GM23338 (cell line): ENCODE measurements around the gene FLNC.

Experiments used
- CREB1 ChIP-seq: fragments of 250-450 bp; sonication (Bioruptor Pico); IDR thresholded peaks from 2 replicates; pipeline ENCODE4 v1.5.0; 2020; ENCODE audit warnings: low read depth, mild to moderate bottlenecking, moderate library complexity
- CTCF ChIP-seq, 2 experiments: fragments of 200-600 bp in 1 of 2; sonication (generic) in 1 of 2; conservative IDR thresholded peaks; 2 replicates each; pipeline versions ENCODE4 v1.5.1 to v1.6.1; 2016 to 2017; ENCODE audit warnings: antibody characterized with exemption in 2 of 2, low read depth in 2 of 2, mild to moderate bottlenecking in 2 of 2, moderate library complexity in 1 of 2
- EZH2 ChIP-seq: fragments of 200-600 bp; sonication (generic); IDR thresholded peaks from one replicate; pipeline ENCODE4 v1.8.0; 2017; ENCODE audit warnings: antibody characterized with exemption, mild to moderate bottlenecking, low read depth; ENCODE audit not compliant: unreplicated experiment
- EZH2phosphoT487 ChIP-seq: fragments of 200-600 bp; sonication (generic); IDR thresholded peaks from one replicate; pipeline ENCODE4 v1.8.1; 2018; ENCODE audit warnings: antibody characterized with exemption; ENCODE audit not compliant: unreplicated experiment
- JUNB ChIP-seq: IDR thresholded peaks from one replicate; pipeline ENCODE4 v1.6.1; 2016; ENCODE audit warnings: antibody characterized with exemption; ENCODE audit not compliant: unreplicated experiment
- POLR2AphosphoS5 ChIP-seq: IDR thresholded peaks from 2 replicates; pipeline ENCODE4 v1.6.1; 2016; ENCODE audit warnings: antibody characterized with exemption, low read depth
- REST ChIP-seq: IDR thresholded peaks from one replicate; pipeline ENCODE4 v1.6.1; 2018; ENCODE audit warnings: antibody characterized with exemption; ENCODE audit not compliant: unreplicated experiment
- STAT1 ChIP-seq: IDR thresholded peaks from one replicate; pipeline ENCODE4 v1.6.1; 2016; ENCODE audit warnings: antibody characterized with exemption; ENCODE audit not compliant: unreplicated experiment

- TF ChIP-seq REST (no peak), CTCF (conservative IDR thresholded peaks at IDR 0.05; ENCODE audit: low read depth in 2 of 2) (no peak), EZH2 (no peak), POLR2AphosphoS5 (no peak), JUNB (no peak), EZH2phosphoT487 (no peak), CREB1 (CRISPR knock-in tag) (no peak), STAT1 (no peak)
Observed at GRCh38 chr7:128871050-128871449, 40.8 kb downstream of the FLNC start.
